Mucosa of rectum (tissue), 2 donors: ENCODE results near the gene FAM72D.
"Not testable (repeated sequence)": the region's sequence is repeated elsewhere in the genome, so short reads cannot be mapped to it uniquely, and the experiment has no call there.

ENCODE experiments used
- H3K27ac ChIP-seq, 2 donors: one replicate each; pipeline ENCODE4 v1.7.0; 2013; ENCODE audit warnings: inconsistent platforms in 2 of 2, low read depth in 2 of 2, low read length in 2 of 2
- H3K27me3 ChIP-seq, 2 donors: one replicate each; pipeline ENCODE4 v1.7.0; 2013; ENCODE audit warnings: low read length in 2 of 2; ENCODE audit not compliant: control insufficient read depth in 2 of 2, insufficient read depth in 2 of 2
- H3K36me3 ChIP-seq, 2 donors: one replicate each; pipeline ENCODE4 v1.7.0; 2013; ENCODE audit warnings: low read length in 2 of 2; ENCODE audit not compliant: control insufficient read depth in 2 of 2, insufficient read depth in 2 of 2
- H3K4me1 ChIP-seq, 2 donors: one replicate each; pipeline ENCODE4 v1.7.0; 2013; ENCODE audit warnings: low read length in 2 of 2, mild to moderate bottlenecking in 1 of 2; ENCODE audit not compliant: control insufficient read depth in 2 of 2, insufficient read depth in 2 of 2
- H3K4me3 ChIP-seq, 2 donors: one replicate each; pipeline ENCODE4 v1.7.0; 2013; ENCODE audit warnings: low read length in 2 of 2
- H3K9ac ChIP-seq, 2 donors: one replicate each; pipeline ENCODE4 v1.7.0; 2013; ENCODE audit warnings: low read length in 2 of 2, low read depth in 1 of 2, mild to moderate bottlenecking in 1 of 2
- H3K9me3 ChIP-seq, 2 donors: one replicate each; pipeline ENCODE4 v1.7.0; 2013; ENCODE audit warnings: low read length in 2 of 2; ENCODE audit not compliant: control insufficient read depth in 2 of 2
- donor health status: healthy.
- donor health status: Normal muscosa, but diverticular disease.

FAM72D gene

DNA sequence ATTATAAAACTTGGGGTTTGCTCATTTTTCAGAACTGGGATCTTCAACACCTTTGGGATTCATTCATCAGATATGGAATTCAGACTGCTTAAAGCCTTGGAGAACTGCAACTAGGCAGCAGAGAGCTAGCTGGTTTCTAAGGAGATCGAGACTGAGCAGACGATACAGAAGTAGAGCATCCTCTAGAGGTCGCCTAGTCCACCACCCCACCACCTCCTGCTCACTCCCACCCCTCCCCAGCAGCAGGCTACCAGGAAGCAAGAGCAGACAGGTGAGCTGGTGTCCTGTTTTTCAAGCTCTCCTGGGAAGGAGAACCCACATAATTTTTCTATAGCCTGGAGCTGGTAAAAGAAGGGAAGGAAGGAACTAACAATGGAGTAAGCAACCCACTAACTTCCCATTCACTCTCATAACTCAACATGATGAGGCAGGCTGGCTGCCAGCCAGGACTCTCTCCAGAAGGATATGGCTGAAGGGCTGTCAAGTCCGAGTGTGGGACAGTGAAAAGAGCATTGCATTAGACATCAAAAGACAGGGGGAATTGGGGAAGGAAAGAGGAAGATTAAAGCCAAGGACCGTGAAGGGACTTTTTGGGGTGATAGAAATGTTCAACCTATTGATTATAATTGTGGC, 30.5 kb upstream of the FAM72D start:
- H3K36me3 ChIP-seq, H3K27ac ChIP-seq, H3K27me3 ChIP-seq, H3K9me3 ChIP-seq, H3K4me1 ChIP-seq, H3K9ac ChIP-seq, H3K4me3 ChIP-seq: not testable (repeated sequence)

DNA sequence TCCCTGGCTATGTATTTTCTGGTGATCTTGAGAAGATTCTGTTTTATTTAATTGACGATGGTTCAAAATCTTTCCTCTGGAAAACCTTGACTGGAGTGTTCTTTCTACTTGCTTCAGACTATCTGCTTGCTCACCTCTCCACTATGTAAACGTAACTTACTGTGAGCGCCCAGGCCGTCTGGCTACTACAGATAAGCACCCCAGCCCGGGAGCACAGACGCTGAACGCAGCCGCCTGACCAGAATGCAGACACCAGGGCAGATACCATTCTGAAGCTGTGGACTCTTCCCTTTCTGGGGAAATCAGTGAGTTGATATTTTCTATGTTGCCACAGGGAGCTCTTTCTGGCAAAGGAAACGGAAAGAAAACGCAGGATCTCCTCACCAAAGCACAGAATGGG, 29.3 kb upstream of the FAM72D start:
- H3K27ac ChIP-seq, H3K9me3 ChIP-seq, H3K36me3 ChIP-seq, H3K4me3 ChIP-seq, H3K9ac ChIP-seq, H3K27me3 ChIP-seq, H3K4me1 ChIP-seq: not testable (repeated sequence)

GRCh38 chr1:145071569-145071968, 24.2 kb upstream of the FAM72D start:
- H3K27me3 ChIP-seq, H3K9ac ChIP-seq: not testable (repeated sequence)

GRCh38 chr1:145074021-145074559, 21.7 kb upstream of the FAM72D start:
- H3K9me3 ChIP-seq, H3K4me3 ChIP-seq, H3K9ac ChIP-seq, H3K36me3 ChIP-seq, H3K27ac ChIP-seq, H3K27me3 ChIP-seq, H3K4me1 ChIP-seq: not testable (repeated sequence)

More at GRCh38 chr1:145071569-145071968, 24.2 kb upstream of the FAM72D start:
- H3K36me3 ChIP-seq, H3K4me1 ChIP-seq, H3K9me3 ChIP-seq, H3K4me3 ChIP-seq, H3K27ac ChIP-seq: not testable (repeated sequence)

DNA sequence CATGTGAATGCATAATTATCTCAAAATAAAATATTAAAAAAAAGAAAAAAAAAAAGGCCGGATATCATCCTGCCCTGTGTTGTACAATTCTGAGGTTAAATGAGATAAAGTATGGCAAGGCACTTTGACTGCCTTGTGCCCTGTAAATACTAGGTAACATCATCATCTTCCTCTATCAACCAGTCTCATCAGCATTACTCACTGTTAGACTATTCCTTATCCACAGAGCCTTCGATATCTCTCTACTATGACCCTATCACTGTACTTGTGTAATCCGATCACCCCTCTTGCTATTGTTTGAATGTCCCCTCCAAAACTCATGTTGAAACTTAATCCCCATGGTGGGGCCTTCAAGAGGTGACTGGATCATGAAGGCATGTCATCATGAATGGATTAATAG, 18.9 kb upstream of the FAM72D start:
- not testable (repeated sequence) for H3K4me1 ChIP-seq

DNA sequence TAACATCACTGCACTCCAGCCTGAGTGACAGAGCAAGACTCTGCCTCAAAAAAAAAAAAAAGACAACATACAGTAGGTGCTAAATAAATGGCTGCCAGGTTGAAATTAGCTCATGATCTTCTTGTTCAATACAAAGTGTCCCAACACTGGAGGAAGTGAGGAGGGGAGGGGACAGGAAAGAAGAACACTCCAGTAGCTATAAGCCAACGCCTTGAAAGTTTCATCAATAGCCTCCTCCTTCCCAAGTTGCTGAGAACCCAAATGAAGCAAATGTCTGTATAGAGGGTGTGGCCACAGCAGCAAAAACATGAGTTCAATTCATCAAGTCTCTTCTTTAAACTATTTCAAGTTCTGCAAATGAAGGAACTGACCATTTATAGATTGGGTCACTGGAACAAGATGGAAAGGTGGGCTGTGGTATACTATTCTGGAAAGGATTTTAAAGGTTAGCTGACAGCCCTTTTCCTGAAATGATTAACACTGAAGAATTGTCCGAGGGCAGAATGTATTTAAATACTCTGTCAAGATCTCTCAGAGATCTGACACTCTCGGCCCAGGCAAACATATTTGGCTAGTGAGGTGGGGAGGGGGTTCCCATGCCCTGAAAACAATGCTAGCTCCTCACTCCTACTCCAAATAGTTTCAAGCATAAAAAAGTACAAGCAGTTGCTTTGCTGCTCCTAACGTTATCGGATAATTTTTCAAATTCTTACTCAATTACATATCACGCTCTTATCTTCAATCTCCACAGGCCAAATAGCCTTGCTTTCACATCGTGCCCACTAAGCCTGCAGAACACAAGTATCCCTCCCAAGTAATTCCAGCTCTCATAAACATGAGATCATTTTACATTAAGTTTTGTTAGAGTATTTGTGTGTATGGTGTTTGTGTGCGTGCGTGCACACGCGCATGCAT, 17.6 kb upstream of the FAM72D start:
- not testable (repeated sequence) for H3K27ac ChIP-seq, H3K9ac ChIP-seq, H3K36me3 ChIP-seq, H3K4me3 ChIP-seq, H3K4me1 ChIP-seq, H3K9me3 ChIP-seq, H3K27me3 ChIP-seq

More for the DNA sequence above, 18.9 kb upstream of the FAM72D start:
- not testable (repeated sequence) for H3K36me3 ChIP-seq, H3K9me3 ChIP-seq, H3K4me3 ChIP-seq, H3K9ac ChIP-seq, H3K27me3 ChIP-seq, H3K27ac ChIP-seq

- not testable (repeated sequence) for H3K4me3 ChIP-seq, H3K4me1 ChIP-seq, H3K36me3 ChIP-seq, H3K9me3 ChIP-seq, H3K27me3 ChIP-seq, H3K9ac ChIP-seq, H3K27ac ChIP-seq
Observed at GRCh38 chr1:145078787-145079370, 16.9 kb upstream of the FAM72D start.

- H3K4me1 ChIP-seq, H3K4me3 ChIP-seq, H3K36me3 ChIP-seq, H3K9me3 ChIP-seq, H3K9ac ChIP-seq, H3K27me3 ChIP-seq, H3K27ac ChIP-seq: not testable (repeated sequence)
Observed at GRCh38 chr1:145079737-145080136, 16.0 kb upstream of the FAM72D start.

GRCh38 chr1:145080193-145080592, 15.6 kb upstream of the FAM72D start:
- H3K27ac ChIP-seq, H3K36me3 ChIP-seq, H3K4me1 ChIP-seq, H3K9ac ChIP-seq, H3K4me3 ChIP-seq, H3K9me3 ChIP-seq, H3K27me3 ChIP-seq: not testable (repeated sequence)

DNA sequence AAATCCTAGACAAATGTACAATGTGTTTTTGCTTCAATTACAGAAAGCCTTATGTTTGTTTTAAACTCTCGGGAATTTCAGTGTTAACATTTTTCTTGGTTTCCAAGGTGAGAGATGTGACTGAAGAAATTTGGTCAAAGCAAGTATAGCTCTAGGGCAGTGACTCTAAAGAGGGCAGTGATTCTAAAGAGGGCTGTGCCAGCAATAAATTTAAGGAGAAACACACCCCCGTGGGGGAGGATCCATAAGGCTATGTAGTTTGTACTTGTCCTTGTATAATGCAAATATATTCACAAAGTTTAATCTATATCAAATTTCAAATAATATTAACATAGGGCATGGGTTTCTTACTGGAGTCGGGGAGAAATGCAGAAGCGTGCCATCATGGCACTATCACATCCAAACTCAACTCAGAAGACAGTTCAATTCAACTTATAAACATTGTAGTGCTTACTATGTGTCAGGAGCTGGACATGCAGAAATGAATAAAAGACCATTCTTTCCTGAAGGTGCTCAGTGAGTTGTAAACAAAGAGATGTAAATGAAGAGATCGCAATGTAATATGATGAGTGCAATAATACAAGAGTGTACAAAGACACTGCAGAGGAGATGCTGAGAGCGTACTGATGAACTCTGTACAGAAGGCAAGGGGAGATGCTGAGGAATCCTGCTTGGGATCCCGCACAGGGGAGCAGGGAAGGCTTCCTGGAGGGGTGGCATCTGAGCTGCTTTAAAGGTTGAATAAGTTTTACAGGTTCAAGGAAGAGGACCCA, 13.1 kb upstream of the FAM72D start:
- not testable (repeated sequence) for H3K4me3 ChIP-seq, H3K36me3 ChIP-seq, H3K27me3 ChIP-seq, H3K9ac ChIP-seq, H3K27ac ChIP-seq, H3K9me3 ChIP-seq, H3K4me1 ChIP-seq
